Adrenal gland (tissue), 12 donors: ENCODE data around the gene ZNF76. TPM values are rescaled to one million over a fixed set of nuclear protein-coding genes. Genes with fewer than 3 reads are reported as not detected.
"Not testable (repeated sequence)": the region's sequence is repeated elsewhere in the genome, so short reads cannot be mapped to it uniquely, and the experiment has no call there.

ENCODE experiments used
- DNase-seq, 7 donors: peaks; one replicate each; pipeline ENCODE4 v3.0.0-alpha.2; 2019 to 2020
- H3K27ac ChIP-seq, 5 donors: fragments of 200-600 bp; sonication (generic) in 4 of 5; 1 replicate in 3 of 5; 2 replicates in 2 of 5; pipeline versions ENCODE4 v1.5.1 to v1.8.0; 2016 to 2020; ENCODE audit warnings: mild to moderate bottlenecking in 1 of 5
- H3K27me3 ChIP-seq: fragments of 200-600 bp; 2 replicates; pipeline ENCODE4 v1.8.0; 2021
- H3K36me3 ChIP-seq, 2 donors: fragments of 200-600 bp; replicated peaks in 1 of 2; 1 replicate in 1 of 2; 2 replicates in 1 of 2; pipeline versions ENCODE4 v1.5.1 to v1.8.0; 2018 to 2022
- H3K4me1 ChIP-seq, 2 donors: fragments of 200-600 bp; replicated peaks in 1 of 2; 1 replicate in 1 of 2; 2 replicates in 1 of 2; pipeline versions ENCODE4 v1.5.1 to v1.8.0; 2018 to 2021
- H3K4me3 ChIP-seq, 4 donors: fragments of 200-600 bp; sonication (generic) in 3 of 4; one replicate each; pipeline ENCODE4 v1.5.1; 2016 to 2018
- H3K9me3 ChIP-seq, 3 donors: fragments of 200-600 bp; sonication (generic) in 1 of 3; replicated peaks in 1 of 3; 1 replicate in 2 of 3; 2 replicates in 1 of 3; pipeline versions ENCODE4 v1.5.1 to v1.8.0; 2016 to 2021
- POLR2A ChIP-seq, 2 donors: fragments of 450-650 bp; IDR thresholded peaks; one replicate each; pipeline ENCODE4 v1.6.1; 2017; ENCODE audit warnings: antibody characterized with exemption in 2 of 2, mild to moderate bottlenecking in 2 of 2, moderate library complexity in 1 of 2
- WGBS, 4 donors: extraction: QIAGEN DNeasy Blood & Tissue Kit in 2 of 4; methylation state at CpG; one replicate each; pipeline versions ENCODE4 v1.1.5 to v1.1.7; 2013 to 2017; 5-methylcytosine and 5-hydroxymethylcytosine counted together
- intact Hi-C, 2 donors: fragments of 100-400 bp; cut with DNase I; formaldehyde crosslinking; loops; one replicate each; pipeline versions ENCODE4 v1.14.1 to v1.15.0; 2022 to 2023
- polyA plus RNA-seq, 3 donors: library from polyadenylated mRNA; stranded (reverse); fragments of 200-250 nt in 2 of 3; fragments of 350-450 nt in 1 of 3; fragmentation: Illumina TruSeq in 1 of 3; extraction: RNeasy Lipid Tissue Mini Kit (QIAGEN cat#74804) in 1 of 3; gene quantifications; one replicate each; pipeline ENCODE4 v1.2.3, GENCODE V29; 2013 to 2014
- total RNA-seq, 9 donors: library from RNA; depleted of rRNA in 4 of 9; stranded (reverse); fragments of >200 nt in 4 of 9; fragments of 120-200 nt in 1 of 9; fragmentation: NEBNext Ultra II Directional in 1 of 9; extraction: Animal tissue kit (Norgen Biotek cat#: 25700) in 1 of 9; gene quantifications; one replicate each; pipeline versions ENCODE4 v1.1.0 to v1.2.4, GENCODE V29; 2013 to 2023
- TF ChIP-seq, protein P1 (sequence below), 6 experiments: fragments of 450-650 bp in 4 of 6; fragments of 200-600 bp in 2 of 6; sonication (generic) in 1 of 6; IDR thresholded peaks; 1 replicate in 5 of 6; 2 replicates in 1 of 6; pipeline versions ENCODE4 v1.5.1 to v1.8.0; 2016 to 2021; ENCODE audit warnings: antibody characterized with exemption in 6 of 6, mild to moderate bottlenecking in 2 of 6, moderate library complexity in 1 of 6
- donor health status: healthy with polysubstance abuse.
- donor health status: Bipolar disorder and iron deficiency.
- donor health status: DM: yes; HTN: yes; CAD: no.
- donor health status: DM: no; HTN: no; CAD: no.
- donor health status: DM: no; HTN: no; CAD: no.
- donor health status: DM: yes; HTN: yes; CAD: no.

Gene ZNF76
- total and polyA plus RNA-seq, 12 donors: 25.3 to 185 (median 45.2) TPM

DNA sequence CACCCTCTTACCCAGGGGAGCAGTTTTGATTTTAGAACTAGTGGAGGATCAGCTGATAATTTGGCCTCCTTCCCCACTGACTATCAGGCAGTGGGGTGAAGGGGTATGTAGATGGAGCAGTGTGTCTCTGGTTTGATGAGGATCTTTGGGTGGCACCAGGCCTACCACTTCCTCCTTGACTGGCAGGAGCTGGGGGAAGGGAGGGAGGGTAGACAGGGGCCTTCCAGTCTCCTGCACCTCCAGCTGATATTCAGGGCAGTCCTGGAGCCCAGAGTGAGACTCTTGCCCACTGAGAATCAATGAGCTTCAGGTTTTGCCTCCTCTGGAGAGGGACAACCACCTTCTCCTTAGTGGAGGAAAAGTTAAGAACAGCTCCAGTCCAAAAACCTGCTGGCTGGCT, 41.3 kb downstream of the ZNF76 start:
- intact Hi-C loops: no loop called here
- Histone ChIP-seq H3K4me1 (peaks cover 0 to 6% of the 10 kb centered on the region in 2 donors), H3K27me3 (no peaks in the 10 kb centered on the region), H3K36me3 (peaks cover 0 to 3% of the 10 kb centered on the region in 2 donors), H3K27ac (peak overlapping the region in 1 of 5 donors; percentile 61), H3K4me3 (no peak overlapping the region), H3K9me3 (no peaks in the 10 kb centered on the region)
- TF ChIP-seq POLR2A (IDR thresholded peaks at IDR 0.05): no peak
- TF ChIP-seq, protein P1, sequence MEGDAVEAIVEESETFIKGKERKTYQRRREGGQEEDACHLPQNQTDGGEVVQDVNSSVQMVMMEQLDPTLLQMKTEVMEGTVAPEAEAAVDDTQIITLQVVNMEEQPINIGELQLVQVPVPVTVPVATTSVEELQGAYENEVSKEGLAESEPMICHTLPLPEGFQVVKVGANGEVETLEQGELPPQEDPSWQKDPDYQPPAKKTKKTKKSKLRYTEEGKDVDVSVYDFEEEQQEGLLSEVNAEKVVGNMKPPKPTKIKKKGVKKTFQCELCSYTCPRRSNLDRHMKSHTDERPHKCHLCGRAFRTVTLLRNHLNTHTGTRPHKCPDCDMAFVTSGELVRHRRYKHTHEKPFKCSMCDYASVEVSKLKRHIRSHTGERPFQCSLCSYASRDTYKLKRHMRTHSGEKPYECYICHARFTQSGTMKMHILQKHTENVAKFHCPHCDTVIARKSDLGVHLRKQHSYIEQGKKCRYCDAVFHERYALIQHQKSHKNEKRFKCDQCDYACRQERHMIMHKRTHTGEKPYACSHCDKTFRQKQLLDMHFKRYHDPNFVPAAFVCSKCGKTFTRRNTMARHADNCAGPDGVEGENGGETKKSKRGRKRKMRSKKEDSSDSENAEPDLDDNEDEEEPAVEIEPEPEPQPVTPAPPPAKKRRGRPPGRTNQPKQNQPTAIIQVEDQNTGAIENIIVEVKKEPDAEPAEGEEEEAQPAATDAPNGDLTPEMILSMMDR (IDR thresholded peaks at IDR 0.05): no peak
- no peak for DNase-seq

DNA sequence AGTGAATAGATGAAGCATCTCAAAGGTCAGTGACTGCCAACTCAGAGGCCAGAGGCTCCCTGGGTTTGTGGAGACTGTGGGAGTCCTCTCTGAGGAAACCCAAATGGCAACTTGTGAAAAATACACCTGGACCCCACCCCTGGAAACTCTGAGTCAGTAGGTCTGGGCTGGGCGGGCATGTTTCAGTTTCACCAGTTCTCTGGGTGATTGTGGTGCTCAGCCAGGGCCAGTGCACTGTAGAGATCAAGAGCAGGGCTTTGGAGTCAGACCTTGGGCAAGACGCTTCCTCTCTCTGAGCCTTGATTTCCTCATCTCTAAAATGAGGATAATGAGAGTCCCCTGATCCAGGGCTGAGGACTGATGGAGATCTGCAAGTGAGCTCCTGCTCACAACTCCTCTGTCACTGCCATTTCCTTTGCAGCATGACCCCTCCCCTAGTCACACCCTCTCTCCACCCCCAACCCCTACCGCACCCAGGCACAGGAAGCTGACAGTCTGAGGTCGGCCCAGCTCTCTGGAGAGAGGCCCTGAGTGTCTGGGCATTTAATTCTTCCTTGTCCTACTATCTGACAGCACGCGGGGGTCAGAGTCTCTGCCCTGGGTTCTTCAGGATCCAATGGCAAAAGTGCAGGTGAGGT, 43.2 kb downstream of the ZNF76 start:
- Histone ChIP-seq H3K27me3 (no peaks in the 10 kb centered on the region), H3K36me3 (no peaks in the 10 kb centered on the region), H3K4me1 (no peaks in the 10 kb centered on the region), H3K9me3 (no peaks in the 10 kb centered on the region), H3K4me3 (no peak overlapping the region), H3K27ac (peak overlapping the region in 2 of 5 donors; percentile 12 to 36)
- DNase-seq: peak in 5 of 7 donors; percentile 32 to 65 (median 44)
- WGBS, 4 donors: 43 to 58% (median 48%) methylated on average over 5 to 6 of the region's 6 CpGs
- no peak for TF ChIP-seq POLR2A (IDR thresholded peaks at IDR 0.05)
- TF ChIP-seq, protein P1 (IDR thresholded peaks at IDR 0.05): no peak
- intact Hi-C loops: no loop called here

DNA sequence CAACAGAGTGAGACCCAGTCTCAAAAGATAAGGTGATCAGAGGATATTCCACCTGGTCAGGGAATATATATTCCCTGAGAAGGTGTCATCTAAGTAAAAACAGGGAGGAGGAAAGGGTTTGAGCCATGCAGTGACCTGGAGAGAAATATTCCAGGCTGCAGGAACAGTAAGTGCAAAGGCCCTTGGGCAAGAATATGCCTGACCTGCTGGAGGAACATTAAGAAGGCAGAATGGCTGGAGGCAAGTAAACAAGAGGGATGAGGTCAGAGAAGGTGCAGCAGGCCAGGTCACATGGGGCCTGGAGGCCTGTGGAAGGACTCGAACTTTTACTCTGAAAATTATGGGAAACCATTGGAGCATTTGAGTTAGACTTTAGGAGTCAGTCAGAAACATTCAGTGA, 44.8 kb downstream of the ZNF76 start:
- Histone ChIP-seq H3K27ac (no peak overlapping the region), H3K4me1 (no peaks in the 10 kb centered on the region), H3K36me3 (no peaks in the 10 kb centered on the region), H3K27me3 (no peaks in the 10 kb centered on the region), H3K4me3 (no peak overlapping the region), H3K9me3 (no peaks in the 10 kb centered on the region)
- TF ChIP-seq, protein P1 (IDR thresholded peaks at IDR 0.05): no peak
- TF ChIP-seq POLR2A (IDR thresholded peaks at IDR 0.05): no peak
- intact Hi-C loops: no loop called here
- 73 to 86% (median 77%) methylated on average over 1 of the region's 1 CpG for WGBS, 4 donors
- DNase-seq: no peak

DNA sequence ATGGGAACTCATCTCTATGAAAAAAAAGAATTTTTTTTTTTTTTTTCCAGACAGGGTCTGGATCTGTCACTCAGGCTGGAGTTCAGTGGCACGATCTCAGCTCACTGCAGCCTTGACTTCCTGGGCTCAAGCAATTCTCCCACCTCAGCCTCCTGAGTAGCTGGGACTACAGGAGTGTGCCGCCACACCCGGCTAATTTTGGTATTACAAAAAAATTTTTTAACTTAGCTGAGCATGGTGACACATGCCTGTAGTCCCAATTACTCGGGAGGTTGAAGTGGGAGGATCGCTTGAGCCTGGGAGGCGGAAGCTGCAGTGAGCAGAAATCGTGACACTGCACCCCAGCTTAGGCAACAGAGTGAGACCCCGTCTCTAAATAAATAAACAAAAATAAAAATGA, 45.6 kb downstream of the ZNF76 start:
- Histone ChIP-seq H3K4me3 (no peak overlapping the region), H3K4me1 (no peaks in the 10 kb centered on the region), H3K36me3 (no peaks in the 10 kb centered on the region), H3K9me3 (no peaks in the 10 kb centered on the region), H3K27ac (no peak overlapping the region), H3K27me3 (no peaks in the 10 kb centered on the region)
- WGBS, 4 donors: 92 to 93% (median 92%) methylated on average over 8 of the region's 8 CpGs
- DNase-seq: no peak
- intact Hi-C loops: no loop called here
- TF ChIP-seq, protein P1 (IDR thresholded peaks at IDR 0.05): no peak
- no peak for TF ChIP-seq POLR2A (IDR thresholded peaks at IDR 0.05)

DNA sequence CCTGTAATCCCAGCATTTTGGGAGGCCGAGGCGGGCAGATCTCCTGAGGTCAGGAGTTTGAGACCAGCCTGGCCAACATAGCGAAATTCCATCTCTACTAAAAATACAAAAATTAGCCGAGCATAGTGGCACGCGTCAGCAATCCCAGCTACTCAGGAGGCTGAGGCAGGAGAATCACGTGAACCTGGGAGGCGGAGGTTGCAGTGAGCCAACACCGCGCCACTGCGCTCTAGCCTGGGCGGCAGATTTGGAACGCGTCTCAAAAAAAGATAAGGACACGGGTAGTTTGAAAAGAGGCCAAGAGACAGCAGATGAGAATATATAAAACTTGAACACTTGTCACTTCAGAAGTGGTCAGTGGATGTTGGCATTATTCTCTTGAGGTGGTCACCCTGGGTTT, 47.6 kb downstream of the ZNF76 start:
- H3K4me1 ChIP-seq: peaks cover 0 to 15% of the 10 kb centered on the region in 2 donors
- intact Hi-C loops, DNase-seq, H3K27me3 ChIP-seq, H3K27ac ChIP-seq, H3K9me3 ChIP-seq, H3K36me3 ChIP-seq, H3K4me3 ChIP-seq: not testable (repeated sequence)
- 88% methylated on average over 15 of the region's 15 CpGs for WGBS, 4 donors

DNA sequence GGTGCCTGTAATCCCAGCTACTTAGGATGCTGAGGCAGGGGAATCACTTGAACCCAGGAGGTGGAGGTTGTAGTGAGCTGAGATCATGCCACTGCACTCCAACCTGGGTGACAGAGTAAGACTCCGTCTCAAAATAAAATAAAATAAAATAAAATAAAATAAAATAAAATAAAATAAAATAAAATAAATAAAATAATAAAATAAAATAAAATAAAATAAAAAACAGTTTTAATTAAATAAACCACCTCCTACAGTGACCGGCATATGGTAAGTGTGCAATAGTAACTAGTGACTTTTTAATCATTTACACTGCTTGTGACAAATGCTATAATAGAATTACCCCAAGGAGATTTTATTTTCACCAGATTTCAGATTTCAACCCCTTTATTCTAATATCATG, 49.0 kb downstream of the ZNF76 start:
- H3K27ac ChIP-seq, intact Hi-C loops, H3K36me3 ChIP-seq, H3K9me3 ChIP-seq, H3K27me3 ChIP-seq, H3K4me3 ChIP-seq, DNase-seq: not testable (repeated sequence)
- H3K4me1 ChIP-seq: peaks cover 0 to 18% of the 10 kb centered on the region in 2 donors
- WGBS, 4 donors: 87 to 98% (median 91%) methylated on average over 2 of the region's 2 CpGs
